ENCODE results near the gene SFXN3. TPM values are rescaled to one million over a fixed set of nuclear protein-coding genes. Genes with fewer than 3 reads are reported as not detected.

SFXN3 gene
- total RNA-seq, 3 donors from 2014 or later (not counting 1 experiment from before 2014, with no cell fraction given), result 59.7 to 74.5 (median 68.9) TPM

GRCh38 chr10:101012525-101013364, 18.3 kb upstream of the SFXN3 start:
- no peaks in the 10 kb centered on the region for H3K36me3 ChIP-seq (ENCODE audit: control insufficient read depth, insufficient read depth, low read length)
- ATAC-seq (peak; percentile 82 to 84 (median 83)), DNase-seq (peak; percentile 53 to 87)
- peaks cover 10 to 16% of the 10 kb centered on the region in 2 donors for H3K4me1 Mint-ChIP-seq
- H3K4me1 ChIP-seq (ENCODE audit: control insufficient read depth, insufficient read depth, low read length), result peaks cover 8% of the 10 kb centered on the region
- WGBS (ENCODE audit: insufficient coverage), result 31% methylated on average over 13 of the region's 14 CpGs
- H3K4me3 Mint-ChIP-seq, result no peak overlapping the region
- H3K27me3 Mint-ChIP-seq (ENCODE audit: low read depth in 2 of 2), result peaks cover 28 to 34% of the 10 kb centered on the region in 2 donors
- H3K9me3 Mint-ChIP-seq, result no peaks in the 10 kb centered on the region
- H3K27ac Mint-ChIP-seq, result peak overlapping the region in 1 of 2 donors; percentile 9
- peak; percentile 67 for TF ChIP-seq CTCF (IDR thresholded peaks at IDR 0.05)
- peaks cover 8% of the 10 kb centered on the region for H3K27me3 ChIP-seq (ENCODE audit: control insufficient read depth, insufficient read depth, low read length)
- H3K27ac ChIP-seq (ENCODE audit: low read length), result no peak overlapping the region
- no peaks in the 10 kb centered on the region for H3K36me3 Mint-ChIP-seq
- intact Hi-C loops (cut with micrococcal nuclease), result loop anchor here (1.0 to 5.0 kb wide), 2 partner anchors 43 to 340 kb away; partner anchors contain the start of gene SEMA4G
- H3K9me3 ChIP-seq (ENCODE audit: control insufficient read depth, insufficient read depth, low read length), result no peaks in the 10 kb centered on the region
- no peak overlapping the region for H3K4me3 ChIP-seq (ENCODE audit: low read length)

GRCh38 chr10:101013365-101013825, 17.6 kb upstream of the SFXN3 start:
- Mint-ChIP-seq H3K27ac (peak overlapping the region in 1 of 2 donors; percentile 9), H3K4me3 (no peak overlapping the region)

GRCh38 chr10:101014230-101014884, 16.7 kb upstream of the SFXN3 start:
- Mint-ChIP-seq H3K4me1 (peaks cover 10 to 28% of the 10 kb centered on the region in 2 donors), H3K27me3 (ENCODE audit: low read depth in 2 of 2) (peaks cover 33 to 43% of the 10 kb centered on the region in 2 donors), H3K9me3 (no peaks in the 10 kb centered on the region), H3K36me3 (no peaks in the 10 kb centered on the region), H3K27ac (no peak overlapping the region), H3K4me3 (no peak overlapping the region)
- peaks cover 19% of the 10 kb centered on the region for H3K4me1 ChIP-seq (ENCODE audit: control insufficient read depth, insufficient read depth, low read length)
- H3K27me3 ChIP-seq (ENCODE audit: control insufficient read depth, insufficient read depth, low read length), result peaks cover 15% of the 10 kb centered on the region
- H3K4me3 ChIP-seq (ENCODE audit: low read length), result no peak overlapping the region
- DNase-seq, result peak; percentile 73 to 84
- peak; percentile 76 for TF ChIP-seq CTCF (IDR thresholded peaks at IDR 0.05)
- no peaks in the 10 kb centered on the region for H3K36me3 ChIP-seq (ENCODE audit: control insufficient read depth, insufficient read depth, low read length)
- H3K27ac ChIP-seq (ENCODE audit: low read length), result no peak overlapping the region
- peak; percentile 63 to 73 (median 72) for ATAC-seq
- intact Hi-C loops (cut with micrococcal nuclease), result loop anchor here (1.0 to 5.0 kb wide), 2 partner anchors 15 to 342 kb away; partner anchors contain the start of gene LZTS2
- WGBS (ENCODE audit: insufficient coverage), result 23% methylated on average over 10 of the region's 11 CpGs
- H3K9me3 ChIP-seq (ENCODE audit: control insufficient read depth, insufficient read depth, low read length), result no peaks in the 10 kb centered on the region

More at GRCh38 chr10:101013365-101013825, 17.6 kb upstream of the SFXN3 start:
- Mint-ChIP-seq H3K4me1 (peaks cover 10 to 19% of the 10 kb centered on the region in 2 donors), H3K9me3 (no peaks in the 10 kb centered on the region), H3K36me3 (no peaks in the 10 kb centered on the region), H3K27me3 (ENCODE audit: low read depth in 2 of 2) (peaks cover 30 to 39% of the 10 kb centered on the region in 2 donors)
- DNase-seq (no peak), ATAC-seq (no peak)
- no peak for TF ChIP-seq CTCF (IDR thresholded peaks at IDR 0.05)
- H3K27me3 ChIP-seq (ENCODE audit: control insufficient read depth, insufficient read depth, low read length), result peaks cover 13% of the 10 kb centered on the region
- no peak overlapping the region for H3K27ac ChIP-seq (ENCODE audit: low read length)
- peaks cover 10% of the 10 kb centered on the region for H3K4me1 ChIP-seq (ENCODE audit: control insufficient read depth, insufficient read depth, low read length)
- H3K4me3 ChIP-seq (ENCODE audit: low read length), result no peak overlapping the region
- 69% methylated on average over 9 of the region's 9 CpGs for WGBS (ENCODE audit: insufficient coverage)
- no peaks in the 10 kb centered on the region for H3K9me3 ChIP-seq (ENCODE audit: control insufficient read depth, insufficient read depth, low read length)
- H3K36me3 ChIP-seq (ENCODE audit: control insufficient read depth, insufficient read depth, low read length), result no peaks in the 10 kb centered on the region
- intact Hi-C loops (cut with micrococcal nuclease), result loop anchor here (1.0 to 5.0 kb wide), 2 partner anchors 44 to 341 kb away; partner anchors contain the start of gene SEMA4G
